ENCODE data around the gene BUB3.

BUB3 gene

DNA sequence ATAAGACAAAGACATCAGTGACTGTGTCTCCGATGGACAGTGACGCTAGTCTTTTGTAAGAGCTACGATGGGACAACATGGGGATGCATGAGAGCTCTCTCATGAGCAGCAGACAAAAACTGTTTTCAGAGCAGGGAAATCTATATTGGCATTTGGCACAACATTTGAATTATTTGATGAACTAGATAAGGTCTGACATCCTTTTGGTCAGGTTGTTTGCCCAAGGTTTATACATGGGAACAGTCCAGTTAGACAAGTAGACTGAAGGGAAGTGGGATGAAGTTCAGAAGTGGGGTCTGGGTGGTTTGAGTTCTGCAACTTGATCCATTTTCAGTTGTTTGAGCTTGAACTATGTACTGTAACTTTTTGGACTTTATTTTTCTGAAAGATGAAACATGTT lies 50.8 kb downstream of the BUB3 start:
- no peak for DNase-seq

DNA sequence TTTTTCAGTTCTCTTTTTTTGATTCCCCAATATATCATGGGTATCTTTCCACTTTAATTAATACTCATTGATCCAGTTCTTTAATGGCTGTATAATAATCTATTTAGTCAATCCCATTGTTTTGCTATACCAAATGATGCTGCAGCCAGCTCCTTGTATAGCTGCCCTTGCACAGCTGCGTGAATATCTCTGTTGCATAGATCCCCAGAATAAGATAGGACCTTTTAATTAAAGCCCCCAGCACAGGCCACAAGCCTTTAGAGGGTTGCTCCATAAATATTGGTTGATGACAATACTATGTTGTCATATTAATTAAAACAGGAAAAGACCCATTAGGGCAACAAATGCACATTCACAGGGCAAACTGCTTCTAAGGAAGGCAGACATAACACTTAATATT lies 57.9 kb downstream of the BUB3 start:
- no peak for DNase-seq

DNA sequence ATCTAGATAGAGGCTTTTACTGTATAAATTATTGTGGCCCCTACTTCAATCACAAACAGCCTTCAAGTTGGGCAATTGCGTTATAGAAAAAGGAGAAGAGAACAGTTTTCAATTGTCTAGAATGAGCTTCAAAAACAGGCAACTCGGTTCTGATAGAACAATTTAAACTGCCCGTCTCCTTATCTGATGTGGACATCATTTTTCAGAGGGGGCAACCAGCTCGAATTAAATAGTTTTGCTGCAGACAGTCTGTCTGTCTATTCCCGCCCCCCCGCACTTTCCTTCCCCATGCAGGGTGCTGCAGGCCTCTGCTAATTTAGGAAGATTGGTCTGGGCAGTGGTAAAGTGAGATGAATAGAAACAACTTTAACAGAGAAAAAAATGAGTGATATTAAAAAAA lies 58.4 kb downstream of the BUB3 start:
- DNase-seq = no peak

DNA sequence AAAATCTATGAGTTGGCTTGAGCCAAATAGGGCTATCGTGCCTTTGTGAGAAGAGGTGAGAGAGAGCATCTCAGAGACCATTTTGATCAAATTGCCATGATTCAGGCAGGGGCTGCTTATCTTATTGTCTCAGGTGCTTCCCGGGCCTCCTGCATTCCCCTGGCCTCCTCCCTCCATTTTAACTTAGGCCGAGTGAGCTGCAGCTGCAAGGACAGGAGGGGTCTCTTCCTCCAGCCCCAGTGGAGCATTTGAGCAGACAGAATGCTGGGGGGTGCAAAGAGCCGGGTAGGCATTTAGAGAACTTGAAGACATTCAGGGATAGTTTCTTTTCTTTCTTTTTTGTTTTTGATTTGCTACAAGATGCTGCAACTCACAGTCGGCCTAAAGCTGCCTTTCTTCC lies 59.0 kb downstream of the BUB3 start:
- no peak for DNase-seq
